ENCODE results near the gene GPR17. TPM values are rescaled to one million over a fixed set of nuclear protein-coding genes. Genes with fewer than 3 reads are reported as not detected.

The GPR17 gene
- total RNA-seq, 4 donors from 2014 or later: 0.20 TPM; not detected in 3

DNA sequence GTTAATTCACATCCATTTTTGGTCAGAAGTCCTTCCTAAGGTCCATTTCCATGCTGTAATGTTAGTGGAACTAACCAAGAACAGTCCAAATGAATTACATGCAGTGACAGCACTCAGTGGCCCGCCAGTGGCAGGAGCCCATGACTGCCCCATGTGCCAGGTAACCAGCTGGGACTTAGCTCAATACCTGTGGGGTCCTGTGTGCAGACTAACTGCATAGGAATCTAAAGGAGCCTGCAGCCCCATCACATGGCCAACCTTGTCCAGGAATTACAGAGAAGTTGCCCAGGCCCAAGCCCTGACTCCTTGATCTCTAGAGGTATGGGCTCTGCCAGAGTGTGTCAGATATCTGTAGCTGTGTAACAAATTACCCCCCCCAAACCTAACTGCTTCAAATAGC lies 35.4 kb upstream of the GPR17 start:
- no peak for TF ChIP-seq POLR2A (IDR thresholded peaks at IDR 0.05)
- TF ChIP-seq, protein P1, sequence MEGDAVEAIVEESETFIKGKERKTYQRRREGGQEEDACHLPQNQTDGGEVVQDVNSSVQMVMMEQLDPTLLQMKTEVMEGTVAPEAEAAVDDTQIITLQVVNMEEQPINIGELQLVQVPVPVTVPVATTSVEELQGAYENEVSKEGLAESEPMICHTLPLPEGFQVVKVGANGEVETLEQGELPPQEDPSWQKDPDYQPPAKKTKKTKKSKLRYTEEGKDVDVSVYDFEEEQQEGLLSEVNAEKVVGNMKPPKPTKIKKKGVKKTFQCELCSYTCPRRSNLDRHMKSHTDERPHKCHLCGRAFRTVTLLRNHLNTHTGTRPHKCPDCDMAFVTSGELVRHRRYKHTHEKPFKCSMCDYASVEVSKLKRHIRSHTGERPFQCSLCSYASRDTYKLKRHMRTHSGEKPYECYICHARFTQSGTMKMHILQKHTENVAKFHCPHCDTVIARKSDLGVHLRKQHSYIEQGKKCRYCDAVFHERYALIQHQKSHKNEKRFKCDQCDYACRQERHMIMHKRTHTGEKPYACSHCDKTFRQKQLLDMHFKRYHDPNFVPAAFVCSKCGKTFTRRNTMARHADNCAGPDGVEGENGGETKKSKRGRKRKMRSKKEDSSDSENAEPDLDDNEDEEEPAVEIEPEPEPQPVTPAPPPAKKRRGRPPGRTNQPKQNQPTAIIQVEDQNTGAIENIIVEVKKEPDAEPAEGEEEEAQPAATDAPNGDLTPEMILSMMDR (IDR thresholded peaks at IDR 0.05 in 4 of 5, conservative IDR thresholded peaks at IDR 0.05 in 1 of 5): no peak
- DNase-seq (no peak), ATAC-seq (no peak)
- no peaks in the 10 kb centered on the region for H3K9me3 ChIP-seq
- in situ Hi-C loops (cut with MboI; ENCODE audit: low sequenced_read_pairs in 4 of 4): no loop called here
- no peak overlapping the region for H3K4me3 ChIP-seq
- H3K27ac ChIP-seq: no peak overlapping the region
- H3K27me3 ChIP-seq: no peaks in the 10 kb centered on the region
- H3K36me3 ChIP-seq: no peaks in the 10 kb centered on the region
- intact Hi-C loops (cut with DNase I; ENCODE audit: low total_unique reads): no loop called here
- no peaks in the 10 kb centered on the region for H3K4me1 ChIP-seq

GRCh38 chr2:127611076-127611925 lies 34.7 kb upstream of the GPR17 start:
- Histone ChIP-seq H3K27ac (no peak overlapping the region), H3K9me3 (no peaks in the 10 kb centered on the region), H3K36me3 (no peaks in the 10 kb centered on the region), H3K4me1 (no peaks in the 10 kb centered on the region), H3K27me3 (no peaks in the 10 kb centered on the region), H3K4me3 (no peak overlapping the region)
- intact Hi-C loops (cut with DNase I; ENCODE audit: low total_unique reads) (no loop called here), in situ Hi-C loops (cut with MboI; ENCODE audit: low sequenced_read_pairs in 4 of 4) (no loop called here)
- ATAC-seq (no peak), DNase-seq (no peak)
- TF ChIP-seq, protein P1 (IDR thresholded peaks at IDR 0.05 in 4 of 5, conservative IDR thresholded peaks at IDR 0.05 in 1 of 5): no peak
- TF ChIP-seq POLR2A (IDR thresholded peaks at IDR 0.05): no peak

DNA sequence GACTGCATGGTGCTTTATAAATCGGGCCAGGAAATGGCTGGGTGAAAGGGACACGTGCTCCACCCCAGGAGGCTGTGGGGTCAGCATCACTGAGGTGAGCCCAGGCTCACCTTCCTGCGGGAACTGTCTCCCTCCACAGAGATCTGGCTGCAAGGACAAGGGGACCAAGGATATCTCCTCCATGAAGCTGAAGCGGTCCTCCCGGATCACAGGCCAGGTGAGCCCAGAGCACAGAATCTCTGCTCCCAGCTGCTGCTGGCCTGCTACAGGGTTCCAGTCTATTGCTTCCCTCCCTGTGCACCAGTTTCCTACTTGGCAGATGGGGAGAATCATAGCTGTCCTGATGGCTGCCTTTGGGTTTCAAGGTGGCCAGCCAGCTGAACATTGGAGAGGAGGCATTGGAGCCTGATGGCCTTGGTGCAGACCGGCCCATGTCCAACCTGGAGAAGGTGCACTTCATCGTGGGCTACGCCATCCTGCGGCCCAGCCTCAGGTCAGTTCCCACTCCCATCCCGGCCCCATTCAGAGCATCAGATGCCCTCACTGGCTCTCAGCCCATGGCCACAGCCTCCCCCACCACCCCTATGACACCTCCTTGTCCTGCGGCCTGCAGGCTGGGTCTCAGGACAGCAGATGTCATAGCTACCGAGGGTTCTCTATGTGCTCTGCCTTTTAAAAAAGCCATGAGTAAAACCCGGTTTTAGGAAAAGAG lies 33.7 kb upstream of the GPR17 start:
- ATAC-seq (no peak), DNase-seq (no peak)
- in situ Hi-C loops (cut with MboI; ENCODE audit: low sequenced_read_pairs in 4 of 4): no loop called here

DNA sequence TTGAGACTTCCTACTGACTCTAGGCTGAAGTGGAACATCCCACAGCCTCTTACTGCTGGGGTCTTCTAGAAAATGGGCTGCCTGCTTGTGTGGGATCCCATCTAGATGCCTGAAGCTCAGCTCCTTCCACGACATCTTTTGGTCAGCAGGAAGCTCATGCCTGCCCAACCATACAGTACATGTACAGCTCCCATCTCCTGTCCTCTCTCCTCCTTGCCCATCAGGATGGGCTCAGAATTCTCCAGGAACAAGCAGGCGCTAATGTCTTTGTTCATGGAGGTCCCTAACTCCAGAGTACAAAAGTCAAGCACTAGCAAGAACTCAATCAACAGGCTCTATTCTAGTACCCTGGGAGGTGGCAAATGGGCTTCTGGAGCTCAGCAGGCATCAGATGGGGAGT lies 31.7 kb upstream of the GPR17 start:
- H3K36me3 ChIP-seq: no peaks in the 10 kb centered on the region
- no peak overlapping the region for H3K27ac ChIP-seq
- in situ Hi-C loops (cut with MboI; ENCODE audit: low sequenced_read_pairs in 4 of 4): no loop called here
- H3K4me3 ChIP-seq: no peak overlapping the region
- TF ChIP-seq POLR2A (IDR thresholded peaks at IDR 0.05): no peak
- TF ChIP-seq, protein P1 (IDR thresholded peaks at IDR 0.05 in 4 of 5, conservative IDR thresholded peaks at IDR 0.05 in 1 of 5): no peak
- DNase-seq (no peak), ATAC-seq (no peak)
- no peaks in the 10 kb centered on the region for H3K27me3 ChIP-seq
- intact Hi-C loops (cut with DNase I; ENCODE audit: low total_unique reads): no loop called here
- no peaks in the 10 kb centered on the region for H3K9me3 ChIP-seq
- H3K4me1 ChIP-seq: no peaks in the 10 kb centered on the region

More for the DNA sequence above, 33.7 kb upstream of the GPR17 start:
- no peaks in the 10 kb centered on the region for H3K9me3 ChIP-seq
- H3K27me3 ChIP-seq: no peaks in the 10 kb centered on the region
- intact Hi-C loops (cut with DNase I; ENCODE audit: low total_unique reads): no loop called here
- TF ChIP-seq, protein P1 (IDR thresholded peaks at IDR 0.05 in 4 of 5, conservative IDR thresholded peaks at IDR 0.05 in 1 of 5): no peak
- no peak for TF ChIP-seq POLR2A (IDR thresholded peaks at IDR 0.05)
- H3K27ac ChIP-seq: no peak overlapping the region
- H3K4me1 ChIP-seq: no peaks in the 10 kb centered on the region
- no peak overlapping the region for H3K4me3 ChIP-seq
- H3K36me3 ChIP-seq: no peaks in the 10 kb centered on the region
